Measurements from ENCODE around the gene MFN2. TPM values are rescaled to one million over a fixed set of nuclear protein-coding genes. Genes with fewer than 3 reads are reported as not detected.

Gene MFN2
- total and polyA plus RNA-seq, 2 of the 8 experiments (the other 6 are each of a cell fraction or from before 2014, with no cell fraction given), result 34.0 to 62.5 TPM

DNA sequence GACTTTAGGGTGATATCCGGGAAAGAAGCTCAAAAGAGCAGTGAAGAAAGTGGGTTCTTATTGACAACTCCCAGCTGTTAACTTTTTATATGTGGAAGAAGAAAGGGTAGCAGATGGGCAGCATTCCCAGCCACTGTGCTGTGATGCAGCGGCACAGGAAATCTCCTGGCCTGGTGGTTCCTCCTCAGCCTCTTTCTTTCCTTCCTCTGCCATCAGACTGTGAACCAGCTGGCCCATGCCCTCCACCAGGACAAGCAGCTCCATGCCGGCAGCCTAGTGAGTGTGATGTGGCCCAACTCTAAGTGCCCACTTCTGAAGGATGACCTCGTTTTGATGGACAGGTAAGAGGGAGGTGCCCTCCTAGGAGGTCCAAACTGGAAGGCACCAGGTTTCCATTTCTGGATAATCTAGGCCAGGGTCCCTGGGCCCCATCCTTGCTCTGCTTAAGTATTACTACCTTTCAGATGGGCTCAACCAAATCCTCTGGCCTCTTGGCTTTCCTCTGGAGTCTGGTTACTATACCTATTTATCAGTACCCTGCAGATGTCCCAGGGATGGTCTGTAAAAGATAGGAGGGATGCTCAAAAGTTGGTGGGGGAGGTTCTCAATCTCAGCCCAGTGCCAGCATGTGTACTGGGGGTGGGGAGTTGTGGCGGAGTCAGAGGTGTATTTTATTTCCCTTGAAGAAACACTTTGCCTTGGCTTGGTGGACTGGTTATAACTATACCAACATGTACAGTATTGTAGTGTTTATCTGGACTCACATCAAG, 17.0 kb downstream of the MFN2 start (continued):
- TF ChIP-seq CBX5 (IDR thresholded peaks at IDR 0.05; ENCODE audit: low read depth, low read length) (no peak), SP2 (IDR thresholded peaks at IDR 0.05; ENCODE audit: low read length) (no peak), TEAD4 (IDR thresholded peaks at IDR 0.05; ENCODE audit: low read depth, low read length) (no peak), CBX8 (IDR thresholded peaks at IDR 0.05; ENCODE audit: borderline replicate concordance, low read depth, low read length) (no peak)
- TF ChIP-seq, protein P1, sequence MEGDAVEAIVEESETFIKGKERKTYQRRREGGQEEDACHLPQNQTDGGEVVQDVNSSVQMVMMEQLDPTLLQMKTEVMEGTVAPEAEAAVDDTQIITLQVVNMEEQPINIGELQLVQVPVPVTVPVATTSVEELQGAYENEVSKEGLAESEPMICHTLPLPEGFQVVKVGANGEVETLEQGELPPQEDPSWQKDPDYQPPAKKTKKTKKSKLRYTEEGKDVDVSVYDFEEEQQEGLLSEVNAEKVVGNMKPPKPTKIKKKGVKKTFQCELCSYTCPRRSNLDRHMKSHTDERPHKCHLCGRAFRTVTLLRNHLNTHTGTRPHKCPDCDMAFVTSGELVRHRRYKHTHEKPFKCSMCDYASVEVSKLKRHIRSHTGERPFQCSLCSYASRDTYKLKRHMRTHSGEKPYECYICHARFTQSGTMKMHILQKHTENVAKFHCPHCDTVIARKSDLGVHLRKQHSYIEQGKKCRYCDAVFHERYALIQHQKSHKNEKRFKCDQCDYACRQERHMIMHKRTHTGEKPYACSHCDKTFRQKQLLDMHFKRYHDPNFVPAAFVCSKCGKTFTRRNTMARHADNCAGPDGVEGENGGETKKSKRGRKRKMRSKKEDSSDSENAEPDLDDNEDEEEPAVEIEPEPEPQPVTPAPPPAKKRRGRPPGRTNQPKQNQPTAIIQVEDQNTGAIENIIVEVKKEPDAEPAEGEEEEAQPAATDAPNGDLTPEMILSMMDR (IDR thresholded peaks at IDR 0.05; ENCODE audit: control extremely low read depth in 1 of 3, insufficient read depth in 1 of 3, low read depth in 1 of 3, low read length in 3 of 3), result no peak

All from H1 (cell line).